ENCODE data around the gene DENND1B.

The DENND1B gene

GRCh38 chr1:197775282-197776262 lies at the start of gene DENND1B:
DENND1B (minus strand) TSS chr1:197775480; CDS start chr1:197775155, 325 bp downstream.
- DNase-seq: peak; percentile 68

DNA sequence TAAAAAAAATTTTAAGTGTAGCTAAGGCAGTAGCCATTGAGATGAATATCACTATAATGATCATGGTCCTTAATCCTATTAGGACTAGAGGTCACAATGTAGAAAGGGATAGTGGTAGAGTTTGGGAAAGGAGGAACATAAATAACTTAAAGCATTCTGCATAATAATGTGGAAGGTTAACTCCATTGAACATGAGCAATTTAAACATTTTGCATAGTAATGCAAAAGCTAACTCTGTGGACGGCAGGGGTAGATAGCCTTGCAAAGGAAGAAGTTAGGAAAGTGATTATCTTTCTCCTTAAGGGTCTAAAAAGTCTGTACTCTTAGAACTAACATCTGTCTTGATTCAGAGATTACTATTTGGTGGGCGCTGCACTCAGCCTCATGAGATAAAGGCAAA lies 39.0 kb upstream of the DENND1B start:
- no peak for DNase-seq

GRCh38 chr1:197813741-197814140 lies 38.5 kb upstream of the DENND1B start:
- no peak for DNase-seq

GRCh38 chr1:197811769-197812168 lies 36.5 kb upstream of the DENND1B start:
- DNase-seq: no peak

DNA sequence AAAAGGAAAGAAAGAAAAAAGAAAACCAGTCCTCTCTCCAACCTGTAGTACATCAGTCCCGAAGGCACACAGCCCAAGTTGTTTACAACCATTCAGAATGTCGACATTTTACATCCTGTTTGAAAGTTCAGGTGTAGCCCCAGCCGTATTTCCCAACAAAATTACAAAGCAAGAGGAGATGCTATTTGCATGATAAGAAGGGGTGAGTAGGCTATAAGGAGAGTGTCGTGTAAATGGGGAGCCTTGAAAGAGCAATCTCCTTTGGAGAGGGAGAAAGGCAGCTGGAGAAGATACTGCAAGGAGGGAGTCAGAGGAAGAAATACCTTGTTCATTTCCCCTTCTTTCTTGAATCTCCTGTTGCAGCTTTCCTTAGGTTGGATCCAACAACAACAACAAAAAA lies 35.5 kb upstream of the DENND1B start:
- no peak for DNase-seq

DNA sequence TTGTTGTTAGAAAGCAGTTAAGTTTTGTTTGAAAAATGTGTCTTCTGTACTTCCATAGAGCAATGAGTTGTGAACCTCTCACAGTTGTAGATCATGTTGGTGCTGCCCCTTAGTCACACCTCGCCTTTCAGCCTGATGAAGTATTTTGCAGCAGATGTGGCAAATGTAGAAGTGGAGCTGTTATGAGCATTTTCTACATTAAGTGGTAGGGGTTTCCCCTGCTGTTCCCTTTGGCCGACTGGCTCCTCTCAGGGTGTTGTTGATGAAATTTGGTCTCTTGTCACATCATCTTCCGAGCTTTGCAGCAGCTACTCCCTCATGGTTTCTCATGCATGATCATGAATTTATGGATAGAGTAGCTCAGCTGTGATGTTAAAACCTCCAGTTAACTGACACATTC lies 33.6 kb upstream of the DENND1B start:
- DNase-seq: no peak

DNA sequence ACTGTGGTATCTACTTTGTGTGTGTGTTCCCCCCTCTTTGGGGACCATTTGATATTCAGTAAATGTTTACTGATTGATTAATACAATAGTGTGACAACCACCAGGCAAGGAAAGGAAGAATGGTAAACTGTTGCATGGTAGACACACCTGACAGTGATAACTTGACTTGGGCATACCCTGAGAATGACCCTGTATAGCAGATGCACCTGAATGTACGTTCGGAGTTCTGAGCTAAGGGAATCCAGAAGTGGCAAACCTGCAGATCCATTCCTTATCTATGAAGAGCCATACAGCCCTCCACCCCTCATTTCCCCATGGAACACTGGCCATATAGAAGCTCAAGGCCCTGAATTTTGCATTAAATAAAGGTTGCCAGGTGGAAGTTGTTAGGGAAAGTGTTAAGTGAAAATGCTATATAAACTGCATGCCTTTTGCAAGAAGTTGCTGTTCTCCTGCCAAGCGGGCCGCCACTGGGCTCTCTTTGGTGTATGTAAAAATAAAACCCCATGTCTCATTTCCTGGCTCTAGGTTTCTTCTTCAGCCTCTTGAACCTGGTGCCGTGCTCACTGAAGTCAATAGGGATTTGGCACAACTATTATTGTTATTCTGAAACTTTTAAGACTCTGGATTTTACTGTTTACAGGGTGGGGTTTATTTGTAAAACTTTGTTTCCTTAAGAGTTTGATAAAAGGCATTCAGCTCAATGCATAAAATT lies 32.6 kb upstream of the DENND1B start:
- no peak for DNase-seq

- DNase-seq: no peak
Observed at GRCh38 chr1:197807216-197807615, 31.9 kb upstream of the DENND1B start.

GRCh38 chr1:197806718-197807117 lies 31.4 kb upstream of the DENND1B start:
- DNase-seq: no peak

GRCh38 chr1:197801684-197802083 lies 26.4 kb upstream of the DENND1B start:
- no peak for DNase-seq

- DNase-seq: no peak
Observed at GRCh38 chr1:197801111-197801482, 25.8 kb upstream of the DENND1B start.

- no peak for DNase-seq
Observed at GRCh38 chr1:197800379-197801110, 25.3 kb upstream of the DENND1B start.

DNA sequence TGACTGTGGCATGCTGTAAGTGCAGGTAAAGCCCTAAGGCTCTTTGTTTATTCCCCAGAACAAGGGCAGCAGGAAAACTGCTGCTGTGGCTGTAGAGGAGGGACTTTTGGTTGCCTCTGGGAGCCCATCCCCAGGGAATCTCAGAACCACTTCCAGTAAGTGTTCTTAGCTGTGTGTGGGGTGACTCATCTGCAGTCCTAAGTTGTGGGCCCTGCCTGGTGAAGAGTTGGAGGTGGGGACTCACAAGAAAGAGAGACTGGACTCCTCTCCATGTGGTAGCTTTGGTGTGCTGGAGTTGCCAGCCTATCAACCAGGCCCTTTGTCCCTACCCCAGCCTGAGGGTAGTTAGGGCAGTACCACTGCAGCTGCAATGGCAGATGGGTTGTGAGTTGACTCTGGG lies 24.0 kb upstream of the DENND1B start:
- no peak for DNase-seq

GRCh38 chr1:197798492-197798891 lies 23.2 kb upstream of the DENND1B start:
- DNase-seq: no peak

DNA sequence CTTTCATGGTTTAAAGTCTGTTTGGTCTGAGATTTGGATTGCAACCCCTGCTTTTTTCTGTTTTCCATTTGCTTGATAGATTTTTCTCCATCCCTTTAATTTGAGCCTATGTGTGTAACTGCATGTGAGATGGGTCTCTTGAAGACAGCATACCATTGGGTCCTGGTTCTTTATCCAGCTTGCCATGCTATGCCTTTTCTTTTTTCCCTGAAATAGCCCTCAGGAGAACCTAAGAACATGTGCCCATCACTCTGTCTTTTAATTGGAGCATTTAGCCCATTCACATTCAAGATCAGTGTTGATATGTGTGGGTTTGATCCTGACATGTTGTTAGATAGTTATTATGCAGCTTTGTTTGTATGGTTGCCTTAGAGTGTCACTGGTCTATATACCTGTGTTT lies 21.7 kb upstream of the DENND1B start:
- DNase-seq: no peak

DNA sequence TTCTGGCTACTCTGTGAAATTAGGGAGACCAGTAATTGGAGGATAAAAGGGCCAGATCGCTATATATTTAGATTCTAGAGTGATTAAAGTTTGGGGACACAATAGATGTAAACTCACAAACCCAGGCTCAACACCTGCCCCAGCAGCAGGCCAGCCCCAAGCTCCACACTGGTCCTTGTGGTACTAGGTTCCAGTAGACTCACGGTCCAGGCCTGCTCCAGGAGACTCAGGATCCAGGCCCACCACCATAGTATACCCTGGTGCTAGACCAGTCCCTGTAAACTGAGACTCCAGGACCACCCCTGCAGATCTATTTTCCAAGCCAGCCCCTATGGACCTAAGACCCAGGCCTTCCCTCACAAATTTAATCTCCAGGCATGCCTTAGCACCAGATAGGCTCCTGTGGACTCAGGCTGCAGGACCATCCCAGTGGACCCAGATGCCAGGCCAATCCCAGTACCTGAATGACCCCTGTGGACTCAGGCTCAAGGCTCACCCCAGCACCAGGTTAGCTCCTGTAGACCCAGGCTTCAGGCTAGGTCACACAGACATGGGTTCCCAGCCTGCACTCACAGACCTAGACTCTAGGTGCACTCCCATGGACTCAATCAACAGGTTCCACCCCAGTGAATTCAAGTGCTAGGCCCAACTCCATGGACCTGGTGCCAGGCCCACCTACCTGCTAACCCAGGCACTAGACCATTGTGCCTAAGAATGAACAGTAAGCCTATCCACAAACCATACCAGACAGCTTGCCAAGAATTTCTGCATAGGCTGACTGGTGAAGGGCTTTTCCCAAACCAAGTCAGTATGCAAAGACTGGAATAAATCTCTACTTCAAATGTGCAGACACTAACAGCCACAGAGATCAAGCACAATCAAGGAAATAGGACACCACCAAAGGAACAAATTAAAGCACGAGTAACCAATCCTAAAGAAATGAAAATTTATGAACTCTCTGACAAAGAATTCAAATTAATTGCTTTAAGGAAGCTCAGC lies 13.8 kb upstream of the DENND1B start:
- no peak for DNase-seq

GRCh38 chr1:197787623-197788536 lies 12.6 kb upstream of the DENND1B start:
- DNase-seq: no peak

GRCh38 chr1:197787056-197787455 lies 11.8 kb upstream of the DENND1B start:
- DNase-seq: no peak

GRCh38 chr1:197786280-197786679 lies 11.0 kb upstream of the DENND1B start:
- no peak for DNase-seq

GRCh38 chr1:197783510-197783948 lies 8.2 kb upstream of the DENND1B start:
- DNase-seq: no peak

All from stimulated activated CD4-positive, alpha-beta T cell treated with anti-CD3 and anti-CD28 coated beads, Interleukin-12 subunit alpha, Interleukin-12 subunit beta, amount 100 ng/mL, for 4 hours (primary cell).